HG02885 (cell line): Measurements from ENCODE around the gene ACSM2B.
"Not testable (repeated sequence)": the region's sequence is repeated elsewhere in the genome, so short reads cannot be mapped to it uniquely, and the experiment has no call there.

ENCODE experiments used
- ATAC-seq: cut with Tn5 transposase; IDR thresholded peaks from one replicate; pipeline ENCODE4 v1.9.1; 2021; ENCODE audit warnings: mild to moderate bottlenecking; ENCODE audit not compliant: unreplicated experiment, poor library complexity

The ACSM2B gene

DNA sequence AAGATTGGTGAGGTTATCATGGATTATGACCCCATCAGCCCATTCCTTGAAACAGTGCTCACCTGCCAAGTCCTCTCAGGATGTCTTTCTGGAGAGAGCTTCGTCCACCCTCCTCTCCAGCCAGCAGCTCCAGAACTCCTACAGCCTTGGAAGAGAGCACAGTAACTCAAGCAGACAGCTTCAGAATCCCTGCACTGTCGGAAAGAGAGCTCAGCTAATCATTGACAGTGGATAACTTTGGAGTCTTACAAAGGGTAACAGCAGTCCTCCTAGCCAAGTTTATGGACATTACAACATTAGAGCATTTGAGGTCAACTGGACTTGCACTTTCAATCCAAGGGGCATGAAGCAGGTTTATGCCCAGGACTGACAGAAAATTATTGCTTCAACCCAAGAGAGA lies at the start of gene ACSM2B:
Gene ACSM2B, minus strand, starts transcription at position 223 of the 400 bp plus-strand sequence. CDS start 11,522 bp downstream, outside the sequence.
- ATAC-seq, result not testable (repeated sequence)

DNA sequence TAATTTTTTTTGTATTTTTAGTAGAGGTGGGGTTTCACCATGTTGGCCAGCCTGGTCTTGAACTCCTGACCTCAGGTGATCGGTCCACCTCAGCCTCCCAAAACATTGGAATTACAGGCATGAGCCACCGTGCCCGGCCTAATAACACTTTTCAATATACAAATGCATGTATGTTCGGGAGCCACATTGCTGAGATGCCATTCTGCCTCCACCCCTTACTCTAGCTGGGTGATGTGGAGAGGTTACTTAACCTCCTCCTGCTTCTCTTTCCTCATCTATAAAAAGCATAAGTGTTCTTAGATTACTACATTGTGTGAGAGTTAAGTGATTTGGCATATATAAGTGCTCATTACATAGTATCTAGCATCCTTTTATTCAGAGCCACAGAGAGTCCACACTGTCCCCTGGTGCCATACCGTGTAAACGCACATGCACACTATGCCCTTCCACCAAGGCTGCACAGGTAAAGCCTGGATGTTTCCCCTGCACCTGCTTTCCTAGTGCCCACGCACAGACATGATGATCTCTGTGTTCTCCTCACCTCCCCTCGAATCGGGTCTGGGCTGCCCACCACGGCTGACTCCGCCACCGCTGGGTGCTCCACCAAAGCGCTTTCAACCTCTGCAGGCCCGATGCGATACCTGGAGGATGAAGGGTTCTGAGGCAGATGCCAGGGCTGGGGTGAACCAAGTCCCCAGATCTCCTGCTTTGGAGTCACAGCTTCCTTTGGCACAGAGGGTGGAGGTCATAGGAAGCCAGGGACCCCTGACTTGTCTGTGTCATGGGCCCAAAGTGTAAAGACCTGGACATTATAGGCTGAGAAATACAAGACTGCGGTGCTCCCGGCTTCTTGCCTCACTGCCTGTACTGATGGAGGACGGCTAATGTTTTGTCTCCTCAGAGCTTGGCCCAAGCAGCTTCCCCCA lies 49.0 kb upstream of the ACSM2B start:
- ATAC-seq, result no peak

GRCh38 chr16:20624205-20624604 lies 48.0 kb upstream of the ACSM2B start:
- no peak for ATAC-seq

DNA sequence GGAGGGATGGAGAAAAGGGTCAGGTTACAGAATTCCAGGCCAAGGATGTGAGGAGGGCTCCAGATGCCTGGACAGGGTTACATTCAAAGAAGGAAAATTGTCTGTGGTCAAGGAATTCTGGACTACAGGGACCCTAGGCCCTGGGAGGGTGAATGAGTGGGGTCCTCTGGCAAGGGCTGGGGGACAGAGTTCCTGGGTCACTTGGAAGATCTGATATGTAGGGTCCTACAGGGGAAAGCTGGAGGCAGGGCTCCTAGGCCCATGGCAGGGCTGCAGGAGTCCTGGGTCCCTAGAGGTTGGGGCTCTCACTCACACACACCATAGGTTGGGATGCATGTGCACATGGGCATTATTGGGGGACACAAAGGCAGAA lies 46.3 kb upstream of the ACSM2B start:
- ATAC-seq, result no peak

GRCh38 chr16:20621406-20621805 lies 45.2 kb upstream of the ACSM2B start:
- no peak for ATAC-seq

DNA sequence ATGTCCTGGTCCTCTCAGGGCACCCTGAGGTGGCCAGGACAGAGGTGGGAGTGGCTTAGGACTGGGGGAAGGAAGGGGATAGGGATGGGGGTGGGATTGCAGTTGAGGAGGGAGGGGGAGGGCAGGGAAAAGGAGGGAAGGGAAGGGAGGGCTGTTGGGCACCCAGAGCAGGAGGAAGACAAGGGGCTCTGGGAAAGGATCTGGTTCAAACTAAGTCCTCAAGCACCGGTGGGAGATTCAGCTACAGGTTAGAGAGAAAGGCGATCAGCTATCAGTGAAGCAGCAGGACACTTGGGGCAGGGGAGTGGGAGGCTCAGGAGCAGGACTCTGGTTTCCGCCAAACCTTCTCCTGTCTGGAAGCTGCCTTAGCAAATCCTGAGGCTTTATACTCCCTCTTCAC lies 44.6 kb upstream of the ACSM2B start:
- ATAC-seq, result no peak

GRCh38 chr16:20620003-20620402 lies 43.8 kb upstream of the ACSM2B start:
- no peak for ATAC-seq

GRCh38 chr16:20617271-20617670 lies 41.1 kb upstream of the ACSM2B start:
- ATAC-seq, result no peak

DNA sequence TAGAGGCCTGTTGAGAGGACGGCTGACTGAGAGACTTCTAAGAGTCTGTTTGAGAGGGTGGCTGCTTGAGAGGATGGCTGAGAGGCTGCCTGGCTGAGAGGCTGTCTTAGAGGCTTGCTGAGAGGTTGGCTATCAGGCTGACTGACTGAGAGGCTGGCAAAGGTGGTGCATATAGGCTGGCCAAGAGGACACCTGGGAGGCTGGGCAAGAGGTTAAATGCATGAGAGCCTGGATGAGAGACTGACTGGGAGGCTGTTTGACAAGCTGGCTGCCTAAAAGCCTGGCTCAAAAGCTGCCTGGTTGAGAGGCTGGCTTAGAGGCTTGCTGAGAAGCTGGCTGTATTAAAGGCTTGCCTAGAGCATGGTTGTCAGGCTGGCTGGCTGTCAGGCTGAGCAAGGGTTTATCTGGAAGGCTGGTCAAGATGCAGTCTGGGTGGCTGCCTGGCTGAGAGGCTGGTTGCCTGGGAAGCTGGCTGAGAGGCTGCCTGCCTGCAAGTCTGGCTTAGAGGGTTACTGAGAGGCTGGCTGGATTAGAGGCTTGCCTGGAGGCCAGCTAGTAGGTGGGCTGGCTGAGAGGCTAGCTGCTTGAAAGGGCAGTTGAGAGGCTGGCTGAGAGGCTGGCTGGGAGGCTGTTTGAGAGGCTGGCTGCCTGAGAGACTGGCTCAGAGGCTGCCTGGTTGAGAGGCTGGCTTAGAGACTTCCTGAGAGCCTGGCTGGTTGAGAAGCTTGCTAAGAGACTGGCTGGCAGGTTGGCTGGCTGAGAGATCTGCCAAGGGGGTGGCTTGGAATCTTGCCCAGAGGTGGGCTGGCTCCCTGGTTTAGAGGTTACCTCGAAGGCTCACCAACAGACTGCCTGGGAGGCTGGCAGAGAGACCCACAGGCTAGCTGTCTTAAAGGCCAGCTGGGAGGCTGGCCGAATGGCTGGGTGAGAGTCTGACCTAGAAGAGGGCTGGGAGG lies 38.3 kb upstream of the ACSM2B start:
- no peak for ATAC-seq

DNA sequence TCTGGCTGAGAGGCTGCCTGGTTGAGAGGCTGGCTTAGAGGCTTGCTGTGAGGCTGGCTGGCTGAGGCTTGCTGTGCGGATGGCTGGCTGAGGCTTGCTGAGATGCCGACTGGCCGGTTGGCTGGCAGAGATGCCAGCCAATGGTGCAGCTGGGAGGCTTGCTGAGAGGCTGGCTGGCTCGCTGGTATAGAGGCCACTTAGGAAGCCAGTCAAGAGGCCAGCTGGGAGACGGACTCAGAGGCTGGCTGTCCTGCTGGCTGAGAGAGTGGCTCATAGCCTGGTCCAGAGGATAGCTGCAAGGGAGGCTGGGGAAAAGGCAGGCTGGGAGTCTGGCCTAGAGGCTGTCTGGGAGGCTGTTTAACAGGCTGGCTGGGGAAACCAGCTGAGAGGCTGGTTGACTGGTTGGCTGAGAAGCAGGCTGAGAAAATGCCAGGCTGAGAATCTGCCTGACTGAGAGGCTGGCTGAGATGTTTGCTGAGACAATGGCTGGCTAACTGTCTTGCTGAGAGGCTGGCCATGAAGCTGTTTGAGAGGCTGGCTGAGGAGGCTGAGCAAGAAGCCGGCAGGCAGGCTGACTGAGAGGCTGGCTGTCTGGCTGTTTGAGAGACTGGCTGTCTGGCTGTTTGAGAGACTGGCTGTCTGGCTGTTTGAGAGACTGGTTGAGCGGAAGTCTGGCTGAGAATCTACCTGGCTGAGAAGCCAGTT lies 37.5 kb upstream of the ACSM2B start:
- no peak for ATAC-seq

- ATAC-seq, result no peak
These were observed 36.6 kb upstream of the ACSM2B start for GRCh38 chr16:20612551-20613480.

- ATAC-seq, result no peak
These were observed 35.9 kb upstream of the ACSM2B start for GRCh38 chr16:20611975-20612481.

GRCh38 chr16:20611350-20611902 lies 35.3 kb upstream of the ACSM2B start:
- no peak for ATAC-seq

DNA sequence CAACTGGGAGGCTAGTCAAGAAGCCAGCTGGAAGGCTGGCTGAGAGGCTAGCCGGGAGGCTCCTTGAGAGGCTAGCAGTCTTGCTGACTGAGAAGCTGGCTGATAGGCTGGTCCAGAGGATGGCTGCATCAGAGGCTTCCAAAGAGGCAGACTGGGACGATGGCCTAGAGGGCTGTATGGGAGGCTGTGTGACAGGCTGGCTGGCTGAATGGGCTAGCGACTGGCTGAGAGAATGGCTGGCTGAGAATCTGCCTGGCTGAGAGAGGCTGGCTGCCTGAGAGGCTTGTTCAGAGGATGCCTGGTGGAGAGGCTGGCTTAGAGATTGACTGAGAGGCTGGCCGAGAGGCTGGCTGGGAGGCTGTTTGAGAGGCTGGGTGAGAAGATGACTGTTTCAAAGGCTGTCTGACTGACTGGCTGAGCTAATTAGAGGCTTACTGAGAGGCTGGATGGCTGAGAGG lies 34.8 kb upstream of the ACSM2B start:
- no peak for ATAC-seq

DNA sequence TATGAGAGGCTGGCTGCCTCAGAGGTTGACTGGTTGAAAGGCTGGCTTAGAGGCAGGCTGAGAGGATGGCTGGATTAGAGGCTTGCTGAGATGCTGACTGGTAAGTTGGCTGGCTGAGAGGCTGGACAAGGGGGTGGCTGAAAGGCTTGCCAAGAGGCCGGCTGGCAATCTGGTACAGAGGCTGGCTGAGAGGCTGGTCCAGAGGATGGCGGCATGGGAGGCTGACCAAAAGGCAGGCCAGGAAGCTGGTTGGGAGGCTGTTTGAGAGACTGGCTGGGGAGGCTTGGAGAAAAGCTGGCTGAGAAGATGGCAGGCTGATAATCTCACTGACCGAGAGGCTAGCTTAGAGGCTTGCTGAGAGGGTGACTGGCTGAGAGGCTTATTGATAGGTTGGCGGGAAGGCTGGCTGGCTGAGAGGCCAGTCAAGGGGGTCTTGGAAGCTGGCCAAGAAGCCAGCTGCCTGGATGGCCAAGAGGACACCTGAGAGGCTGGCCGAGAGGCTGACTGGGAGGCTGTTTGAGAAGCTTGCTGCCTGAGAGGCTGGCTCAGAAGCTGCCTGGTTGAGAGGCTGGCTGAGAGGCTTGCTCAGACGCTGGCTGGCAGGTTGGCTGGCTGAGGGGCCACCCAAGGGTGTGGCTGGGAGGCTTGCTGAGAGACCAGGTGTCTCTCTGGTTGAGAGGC lies 34.2 kb upstream of the ACSM2B start:
- ATAC-seq, result no peak

DNA sequence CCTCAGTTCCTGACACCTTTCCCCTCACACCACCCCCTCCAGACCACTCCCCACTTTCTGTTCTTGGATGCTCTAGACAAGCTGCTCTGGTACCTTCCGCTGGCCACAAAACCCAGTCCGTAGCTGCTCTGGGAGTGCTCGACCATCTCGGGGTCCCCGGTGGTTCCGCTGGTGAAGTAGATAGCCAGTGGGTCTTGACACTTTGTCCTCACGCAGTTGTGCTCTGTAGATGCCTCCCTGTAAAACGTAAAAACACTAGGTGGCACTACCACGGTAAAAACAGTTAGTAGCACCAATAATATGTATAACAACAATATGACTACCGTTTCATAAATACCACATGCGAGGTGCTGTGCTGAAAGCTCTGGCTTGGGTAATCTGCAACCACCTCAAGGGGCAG lies 26.0 kb upstream of the ACSM2B start:
- not testable (repeated sequence) for ATAC-seq

GRCh38 chr16:20599475-20599874 lies 23.3 kb upstream of the ACSM2B start:
- ATAC-seq, result not testable (repeated sequence)

- ATAC-seq, result no peak
These were observed 22.8 kb upstream of the ACSM2B start for GRCh38 chr16:20598832-20599469.
